SK-N-SH (cell line): ENCODE data around the gene TGFB3. TPM values are rescaled to one million over a fixed set of nuclear protein-coding genes. Genes with fewer than 3 reads are reported as not detected.

ENCODE experiments used
- CTCF ChIA-PET: fragments of 300-600, 350-600 bp; formaldehyde crosslinking; extraction: SDS; loops from one replicate; lab custom pipeline; 2021; lab: Yijun Ruan, JAX
- POLR2A ChIA-PET: fragments of 350-600 bp; sonication (Branson Sonifier 250); formaldehyde crosslinking; extraction: SDS; loops from one replicate; lab custom pipeline; 2020; ENCODE audit warnings: antibody characterized with exemption, inconsistent platforms; lab: Yijun Ruan, JAX
- DNase-seq: peaks from one replicate; pipeline ENCODE4 v3.0.0; 2012
- H2AFZ ChIP-seq: fragments of 200-600 bp; sonication (generic); 2 replicates; pipeline ENCODE4 v1.8.1; 2016; ENCODE audit warnings: antibody characterized with exemption, mild to moderate bottlenecking, low read depth
- H3F3A ChIP-seq: fragments of 200-600 bp; sonication (generic); replicated peaks from 2 replicates; pipeline ENCODE3; 2016; ENCODE audit warnings: antibody characterized with exemption, mild to moderate bottlenecking; ENCODE audit not compliant: insufficient read depth
- H3K27ac ChIP-seq, 2 experiments: fragments of 200-500 bp in 1 of 2; fragments of 200-600 bp in 1 of 2; sonication (Bioruptor generic) in 1 of 2; sonication (generic), shearing (Covaris generic) in 1 of 2; 2 replicates each; pipeline versions ENCODE4 v1.5.1 to v1.6.1; 2014 to 2016; ENCODE audit warnings: low read depth in 2 of 2, inconsistent platforms in 1 of 2, low read length in 1 of 2, mild to moderate bottlenecking in 1 of 2, mixed read lengths in 1 of 2
- H3K27me3 ChIP-seq: fragments of 200-600 bp; sonication (generic), shearing (Covaris generic); 2 replicates; pipeline ENCODE4 v1.6.1; 2016; ENCODE audit warnings: mixed run types; ENCODE audit not compliant: insufficient read depth
- H3K36me3 ChIP-seq, 2 experiments: fragments of 200-500 bp in 1 of 2; fragments of 200-600 bp in 1 of 2; sonication (Bioruptor generic) in 1 of 2; sonication (generic) in 1 of 2; replicated peaks in 1 of 2; 2 replicates each; pipeline versions ENCODE3 to v1.5.1; 2014 to 2016; ENCODE audit warnings: low read length in 1 of 2, mild to moderate bottlenecking in 1 of 2; ENCODE audit not compliant: insufficient read depth in 2 of 2, control insufficient read depth in 1 of 2
- H3K4me1 ChIP-seq, 2 experiments: fragments of 200-500 bp in 1 of 2; fragments of 200-600 bp in 1 of 2; sonication (Bioruptor generic) in 1 of 2; sonication (generic), shearing (Covaris generic) in 1 of 2; 2 replicates each; pipeline versions ENCODE4 v1.5.1 to v1.6.1; 2014 to 2016; ENCODE audit warnings: low read depth in 1 of 2, low read length in 1 of 2, mixed run types in 1 of 2; ENCODE audit not compliant: insufficient read depth in 2 of 2, control insufficient read depth in 1 of 2
- H3K4me2 ChIP-seq: fragments of 200-600 bp; sonication (generic), shearing (Covaris generic); 2 replicates; pipeline ENCODE4 v1.6.1; 2017; ENCODE audit warnings: mixed run types
- H3K4me3 ChIP-seq, 2 experiments: fragments of 200-500 bp in 1 of 2; fragments of 200-600 bp in 1 of 2; sonication (Bioruptor generic) in 1 of 2; sonication (generic), shearing (Covaris generic) in 1 of 2; 2 replicates each; pipeline versions ENCODE4 v1.5.1 to v1.8.1; 2014 to 2016; ENCODE audit warnings: low read depth in 2 of 2, inconsistent platforms in 1 of 2, low read length in 1 of 2, mild to moderate bottlenecking in 1 of 2, mixed read lengths in 1 of 2, moderate library complexity in 1 of 2
- H3K79me2 ChIP-seq: fragments of 200-600 bp; sonication (generic); 2 replicates; pipeline ENCODE4 v1.8.1; 2017; ENCODE audit warnings: mild to moderate bottlenecking; ENCODE audit not compliant: insufficient read depth
- H3K9ac ChIP-seq: fragments of 200-600 bp; sonication (generic); 2 replicates; pipeline ENCODE4 v1.6.1; 2017; ENCODE audit warnings: mixed run types
- H3K9me2 ChIP-seq: fragments of 200-600 bp; sonication (generic); 2 replicates; pipeline ENCODE4 v1.6.1; 2017; ENCODE audit warnings: mixed run types
- H3K9me3 ChIP-seq: fragments of 200-600 bp; sonication (generic); 2 replicates; pipeline ENCODE4 v1.6.1; 2017; ENCODE audit warnings: mixed run types, mild to moderate bottlenecking, moderate library complexity
- H4K20me1 ChIP-seq: fragments of 200-600 bp; sonication (generic); 2 replicates; pipeline ENCODE4 v1.6.1; 2017; ENCODE audit warnings: mild to moderate bottlenecking, mixed run types; ENCODE audit not compliant: insufficient read depth
- CHD2 ChIP-seq: fragments of 150-350 bp; IDR thresholded peaks from 2 replicates; pipeline ENCODE4 v1.6.1; 2018; ENCODE audit warnings: low read length; ENCODE audit not compliant: partially characterized antibody
- EZH2phosphoT487 ChIP-seq: fragments of 200-600 bp; sonication (generic); IDR thresholded peaks from 2 replicates; pipeline ENCODE4 v1.6.1; 2017; ENCODE audit warnings: low read depth, mixed run types, mild to moderate bottlenecking, antibody characterized with exemption, moderate library complexity, borderline replicate concordance
- FOSL2 ChIP-seq: IDR thresholded peaks from 2 replicates; pipeline ENCODE4 v1.4.0; 2012; ENCODE audit warnings: low read depth, mild to moderate bottlenecking, moderate library complexity, borderline replicate concordance
- FOXJ3 ChIP-seq: sonication (generic); formaldehyde crosslinking; IDR thresholded peaks from 2 replicates; pipeline ENCODE4 v1.5.1; 2020; ENCODE audit warnings: mild to moderate bottlenecking, missing genetic modification reagents
- FOXM1 ChIP-seq: IDR thresholded peaks from 2 replicates; pipeline ENCODE4 v1.4.0; 2012; ENCODE audit warnings: low read depth, mild to moderate bottlenecking
- GATA2 ChIP-seq: sonication (generic); formaldehyde crosslinking; IDR thresholded peaks from 2 replicates; pipeline ENCODE4 v1.5.0; 2020; ENCODE audit warnings: mild to moderate bottlenecking, missing genetic modification reagents
- JUND ChIP-seq: IDR thresholded peaks from 2 replicates; pipeline ENCODE4 v1.4.0; 2012
- MEF2A ChIP-seq: IDR thresholded peaks from 2 replicates; pipeline ENCODE4 v1.4.0; 2012; ENCODE audit warnings: low read depth, borderline replicate concordance
- MXI1 ChIP-seq: IDR thresholded peaks from 2 replicates; pipeline ENCODE4 v1.6.1; 2012; ENCODE audit warnings: mild to moderate bottlenecking, low read depth, low read length, improper control_type of control experiment
- NFIC ChIP-seq: IDR thresholded peaks from 2 replicates; pipeline ENCODE4 v1.4.0; 2012; ENCODE audit warnings: borderline replicate concordance
- RAD21 ChIP-seq: IDR thresholded peaks from 2 replicates; pipeline ENCODE4 v1.6.1; 2012; ENCODE audit warnings: mild to moderate bottlenecking, low read length
- RXRA ChIP-seq: IDR thresholded peaks from 2 replicates; pipeline ENCODE4 v1.4.0; 2012; ENCODE audit warnings: low read depth, mild to moderate bottlenecking, borderline replicate concordance
- SIN3A ChIP-seq: IDR thresholded peaks from 2 replicates; pipeline ENCODE4 v1.6.1; 2012; ENCODE audit warnings: low read depth, mild to moderate bottlenecking, low read length, moderate library complexity, borderline replicate concordance
- TCF12 ChIP-seq: IDR thresholded peaks from 2 replicates; pipeline ENCODE4 v1.4.0; 2012
- WGBS: methylation state at CpG from one replicate; pipeline ENCODE4 v1.1.6; 2017; ENCODE audit warnings: low lambda C conversion rate; 5-methylcytosine and 5-hydroxymethylcytosine counted together
- polyA plus RNA-seq, 3 experiments: library from polyadenylated mRNA; depleted of rRNA; stranded (reverse); fragments of >200 nt; gene quantifications; 2 replicates each; pipeline ENCODE4 v1.2.3, GENCODE V29; 2012
- TF ChIP-seq, protein P1 (sequence below): IDR thresholded peaks from 2 replicates; pipeline ENCODE4; 2012
- TF ChIP-seq, protein P2 (sequence below): IDR thresholded peaks from 2 replicates; pipeline ENCODE4 v1.4.0; 2012; ENCODE audit warnings: low read depth
- TF ChIP-seq, protein P3 (sequence below): IDR thresholded peaks from 2 replicates; pipeline ENCODE4 v1.6.1; 2012; ENCODE audit warnings: mild to moderate bottlenecking, low read depth, low read length, moderate library complexity
- TF ChIP-seq, protein P4 (sequence below): fragments of 200-600 bp; sonication (generic); IDR thresholded peaks from 2 replicates; pipeline ENCODE4 v1.6.1; 2017; ENCODE audit warnings: antibody characterized with exemption, mild to moderate bottlenecking, moderate library complexity
- TF ChIP-seq, protein P5 (sequence below): IDR thresholded peaks from 2 replicates; pipeline ENCODE4 v1.4.0; 2012; ENCODE audit warnings: low read depth, borderline replicate concordance

Gene TGFB3
- polyA plus RNA-seq, 1 of the 3 experiments (the other 2 are of a cell fraction) = 7.6 TPM

DNA sequence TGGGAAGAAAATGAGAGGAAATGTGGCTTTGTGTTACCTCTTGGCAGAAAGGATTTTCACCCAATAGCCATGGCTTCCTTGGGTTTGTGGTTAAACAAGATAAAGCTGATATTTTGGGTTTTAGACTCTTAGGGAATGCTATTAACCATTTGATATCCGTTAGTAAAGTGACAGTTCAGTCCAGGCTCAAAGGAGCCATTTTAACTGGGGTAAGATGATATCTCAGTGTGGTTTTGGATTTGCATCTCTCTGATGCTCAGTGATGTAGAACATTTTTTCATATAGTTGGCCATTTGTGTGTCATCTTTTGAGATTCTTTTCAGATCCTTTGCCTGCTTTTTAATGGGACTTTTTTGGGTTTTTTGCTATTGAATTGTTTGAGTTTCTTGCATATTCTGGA is 33.9 kb upstream of the TGFB3 start:
- 56% methylated on average over 1 of the region's 1 CpG for WGBS
- Histone ChIP-seq H2AFZ (no peak overlapping the region), H3K9ac (no peak overlapping the region), H3K36me3 (peaks cover 59 to 64% of the 10 kb centered on the region in 2 experiments), H3K27ac (no peak overlapping the region), H3K9me3 (no peaks in the 10 kb centered on the region), H3K4me3 (no peak overlapping the region), H3F3A (no peaks in the 10 kb centered on the region), H3K79me2 (peaks cover 25% of the 10 kb centered on the region), H4K20me1 (no peaks in the 10 kb centered on the region), H3K4me2 (no peak overlapping the region), H3K27me3 (no peaks in the 10 kb centered on the region), H3K4me1 (no peaks in the 10 kb centered on the region), H3K9me2 (no peaks in the 10 kb centered on the region)
- no peak for DNase-seq
- POLR2A ChIA-PET = no interaction called here
- CTCF ChIA-PET = interaction anchor here (1.4 kb wide), 1 partner anchor 35 kb away, joined by 4 read pairs; no protein-coding TSS in a partner anchor
- TF ChIP-seq CHD2 (no peak), RAD21 (no peak), FOXM1 (no peak), GATA2 (no peak), SIN3A (no peak), JUND (no peak), MEF2A (no peak), NFIC (no peak), RXRA (no peak), EZH2phosphoT487 (no peak), MXI1 (no peak), FOXJ3 (no peak), FOSL2 (no peak), TCF12 (no peak)
- TF ChIP-seq, protein P1, sequence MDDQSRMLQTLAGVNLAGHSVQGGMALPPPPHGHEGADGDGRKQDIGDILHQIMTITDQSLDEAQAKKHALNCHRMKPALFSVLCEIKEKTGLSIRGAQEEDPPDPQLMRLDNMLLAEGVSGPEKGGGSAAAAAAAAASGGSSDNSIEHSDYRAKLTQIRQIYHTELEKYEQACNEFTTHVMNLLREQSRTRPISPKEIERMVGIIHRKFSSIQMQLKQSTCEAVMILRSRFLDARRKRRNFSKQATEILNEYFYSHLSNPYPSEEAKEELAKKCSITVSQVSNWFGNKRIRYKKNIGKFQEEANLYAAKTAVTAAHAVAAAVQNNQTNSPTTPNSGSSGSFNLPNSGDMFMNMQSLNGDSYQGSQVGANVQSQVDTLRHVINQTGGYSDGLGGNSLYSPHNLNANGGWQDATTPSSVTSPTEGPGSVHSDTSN = no peak
- TF ChIP-seq, protein P2, sequence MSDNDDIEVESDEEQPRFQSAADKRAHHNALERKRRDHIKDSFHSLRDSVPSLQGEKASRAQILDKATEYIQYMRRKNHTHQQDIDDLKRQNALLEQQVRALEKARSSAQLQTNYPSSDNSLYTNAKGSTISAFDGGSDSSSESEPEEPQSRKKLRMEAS = no peak
- TF ChIP-seq, protein P3, sequence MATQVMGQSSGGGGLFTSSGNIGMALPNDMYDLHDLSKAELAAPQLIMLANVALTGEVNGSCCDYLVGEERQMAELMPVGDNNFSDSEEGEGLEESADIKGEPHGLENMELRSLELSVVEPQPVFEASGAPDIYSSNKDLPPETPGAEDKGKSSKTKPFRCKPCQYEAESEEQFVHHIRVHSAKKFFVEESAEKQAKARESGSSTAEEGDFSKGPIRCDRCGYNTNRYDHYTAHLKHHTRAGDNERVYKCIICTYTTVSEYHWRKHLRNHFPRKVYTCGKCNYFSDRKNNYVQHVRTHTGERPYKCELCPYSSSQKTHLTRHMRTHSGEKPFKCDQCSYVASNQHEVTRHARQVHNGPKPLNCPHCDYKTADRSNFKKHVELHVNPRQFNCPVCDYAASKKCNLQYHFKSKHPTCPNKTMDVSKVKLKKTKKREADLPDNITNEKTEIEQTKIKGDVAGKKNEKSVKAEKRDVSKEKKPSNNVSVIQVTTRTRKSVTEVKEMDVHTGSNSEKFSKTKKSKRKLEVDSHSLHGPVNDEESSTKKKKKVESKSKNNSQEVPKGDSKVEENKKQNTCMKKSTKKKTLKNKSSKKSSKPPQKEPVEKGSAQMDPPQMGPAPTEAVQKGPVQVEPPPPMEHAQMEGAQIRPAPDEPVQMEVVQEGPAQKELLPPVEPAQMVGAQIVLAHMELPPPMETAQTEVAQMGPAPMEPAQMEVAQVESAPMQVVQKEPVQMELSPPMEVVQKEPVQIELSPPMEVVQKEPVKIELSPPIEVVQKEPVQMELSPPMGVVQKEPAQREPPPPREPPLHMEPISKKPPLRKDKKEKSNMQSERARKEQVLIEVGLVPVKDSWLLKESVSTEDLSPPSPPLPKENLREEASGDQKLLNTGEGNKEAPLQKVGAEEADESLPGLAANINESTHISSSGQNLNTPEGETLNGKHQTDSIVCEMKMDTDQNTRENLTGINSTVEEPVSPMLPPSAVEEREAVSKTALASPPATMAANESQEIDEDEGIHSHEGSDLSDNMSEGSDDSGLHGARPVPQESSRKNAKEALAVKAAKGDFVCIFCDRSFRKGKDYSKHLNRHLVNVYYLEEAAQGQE = no peak
- TF ChIP-seq, protein P4, sequence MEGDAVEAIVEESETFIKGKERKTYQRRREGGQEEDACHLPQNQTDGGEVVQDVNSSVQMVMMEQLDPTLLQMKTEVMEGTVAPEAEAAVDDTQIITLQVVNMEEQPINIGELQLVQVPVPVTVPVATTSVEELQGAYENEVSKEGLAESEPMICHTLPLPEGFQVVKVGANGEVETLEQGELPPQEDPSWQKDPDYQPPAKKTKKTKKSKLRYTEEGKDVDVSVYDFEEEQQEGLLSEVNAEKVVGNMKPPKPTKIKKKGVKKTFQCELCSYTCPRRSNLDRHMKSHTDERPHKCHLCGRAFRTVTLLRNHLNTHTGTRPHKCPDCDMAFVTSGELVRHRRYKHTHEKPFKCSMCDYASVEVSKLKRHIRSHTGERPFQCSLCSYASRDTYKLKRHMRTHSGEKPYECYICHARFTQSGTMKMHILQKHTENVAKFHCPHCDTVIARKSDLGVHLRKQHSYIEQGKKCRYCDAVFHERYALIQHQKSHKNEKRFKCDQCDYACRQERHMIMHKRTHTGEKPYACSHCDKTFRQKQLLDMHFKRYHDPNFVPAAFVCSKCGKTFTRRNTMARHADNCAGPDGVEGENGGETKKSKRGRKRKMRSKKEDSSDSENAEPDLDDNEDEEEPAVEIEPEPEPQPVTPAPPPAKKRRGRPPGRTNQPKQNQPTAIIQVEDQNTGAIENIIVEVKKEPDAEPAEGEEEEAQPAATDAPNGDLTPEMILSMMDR = no peak
- TF ChIP-seq, protein P5, sequence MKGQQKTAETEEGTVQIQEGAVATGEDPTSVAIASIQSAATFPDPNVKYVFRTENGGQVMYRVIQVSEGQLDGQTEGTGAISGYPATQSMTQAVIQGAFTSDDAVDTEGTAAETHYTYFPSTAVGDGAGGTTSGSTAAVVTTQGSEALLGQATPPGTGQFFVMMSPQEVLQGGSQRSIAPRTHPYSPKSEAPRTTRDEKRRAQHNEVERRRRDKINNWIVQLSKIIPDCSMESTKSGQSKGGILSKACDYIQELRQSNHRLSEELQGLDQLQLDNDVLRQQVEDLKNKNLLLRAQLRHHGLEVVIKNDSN = no peak
